Measurements from ENCODE around the gene MRPL57. TPM values are rescaled to one million over a fixed set of nuclear protein-coding genes. Genes with fewer than 3 reads are reported as not detected.
A peak's percentile ranks its signal among the peaks of the same experiment; 100 is the strongest.
"Not testable (repeated sequence)": the region's sequence is repeated elsewhere in the genome, so short reads cannot be mapped to it uniquely, and the experiment has no call there.

MRPL57 gene
- total and polyA plus RNA-seq, 5 experiments from 2014 or later, result 23.3 to 68.9 (median 54.9) TPM

GRCh38 chr13:21149568-21149967 is 26.9 kb upstream of the MRPL57 start:
- Mint-ChIP-seq H3K9me3 (no peaks in the 10 kb centered on the region), H3K4me3 (no peak overlapping the region), H3K36me3 (peaks cover 0 to 45% (median 3%) of the 10 kb centered on the region in 3 donors), H3K27ac (no peak overlapping the region), H3K4me1 (peaks cover 7 to 9% (median 7%) of the 10 kb centered on the region in 4 donors), H3K27me3 (no peaks in the 10 kb centered on the region)
- DNase-seq, result no peak
- POLR2A ChIA-PET, result interaction anchor here (1.9 kb wide), 1 partner anchor 28 kb away, joined by 8 read pairs; the partner anchor contains the start of genes MRPL57 and SKA3
- ATAC-seq, result peak in 1 of 2 donors; percentile 16

GRCh38 chr13:21150013-21150412 is 26.4 kb upstream of the MRPL57 start:
- Mint-ChIP-seq H3K9me3 (no peaks in the 10 kb centered on the region), H3K36me3 (peaks cover 0 to 41% (median 3%) of the 10 kb centered on the region in 3 donors), H3K27me3 (no peaks in the 10 kb centered on the region), H3K4me1 (peaks cover 2 to 8% (median 5%) of the 10 kb centered on the region in 4 donors), H3K4me3 (no peak overlapping the region), H3K27ac (peak overlapping the region in 2 of 10 donors; percentile 9 to 77)
- POLR2A ChIA-PET, result interaction anchor here (0.6 to 1.9 kb wide), 2 partner anchors 13 to 27 kb away, joined by 4 to 8 read pairs; partner anchors contain the start of genes MRPL57 and SKA3
- DNase-seq (no peak), ATAC-seq (no peak)

GRCh38 chr13:21152251-21152899 is 24.1 kb upstream of the MRPL57 start:
- Mint-ChIP-seq H3K4me1 (peaks cover 0 to 6% (median 0%) of the 10 kb centered on the region in 4 donors), H3K4me3 (no peak overlapping the region), H3K27ac (peak overlapping the region in 1 of 10 donors; percentile 12), H3K9me3 (no peaks in the 10 kb centered on the region), H3K36me3 (peaks cover 0 to 18% (median 0%) of the 10 kb centered on the region in 3 donors), H3K27me3 (peaks cover 0 to 2% (median 0%) of the 10 kb centered on the region in 5 donors)
- POLR2A ChIA-PET, result interaction anchor here (0.5 kb wide), 1 partner anchor 1391 kb away, joined by 3 read pairs; no protein-coding TSS in a partner anchor
- ATAC-seq (no peak), DNase-seq (no peak)

GRCh38 chr13:21164631-21165030 is 11.8 kb upstream of the MRPL57 start:
- Mint-ChIP-seq H3K36me3 (no peaks in the 10 kb centered on the region), H3K27ac (no peak overlapping the region), H3K4me3 (no peak overlapping the region), H3K27me3 (no peaks in the 10 kb centered on the region), H3K4me1 (no peaks in the 10 kb centered on the region), H3K9me3 (no peaks in the 10 kb centered on the region)
- no peak for ATAC-seq
- POLR2A ChIA-PET, result no interaction called here
- DNase-seq, result no peak

- H3K4me1 Mint-ChIP-seq, POLR2A ChIA-PET, H3K36me3 Mint-ChIP-seq: not testable (repeated sequence)
Observed at GRCh38 chr13:21165606-21166005, 10.9 kb upstream of the MRPL57 start.

GRCh38 chr13:21171420-21171819 is 5.0 kb upstream of the MRPL57 start:
- ATAC-seq, result no peak
- H3K27ac Mint-ChIP-seq, result no peak overlapping the region
- H3K4me3 Mint-ChIP-seq, result no peak overlapping the region
- POLR2A ChIA-PET, result no interaction called here
- H3K27me3 Mint-ChIP-seq, result no peaks in the 10 kb centered on the region
- no peaks in the 10 kb centered on the region for H3K9me3 Mint-ChIP-seq
- H3K36me3 Mint-ChIP-seq, result no peaks in the 10 kb centered on the region
- DNase-seq, result no peak
- peaks cover 2 to 5% (median 4%) of the 10 kb centered on the region in 4 donors for H3K4me1 Mint-ChIP-seq

More at GRCh38 chr13:21165606-21166005, 10.9 kb upstream of the MRPL57 start:
- not testable (repeated sequence) for H3K27me3 Mint-ChIP-seq, H3K4me3 Mint-ChIP-seq, DNase-seq, H3K9me3 Mint-ChIP-seq, ATAC-seq, H3K27ac Mint-ChIP-seq

- H3K36me3 Mint-ChIP-seq, H3K9me3 Mint-ChIP-seq, H3K4me3 Mint-ChIP-seq, POLR2A ChIA-PET, ATAC-seq, DNase-seq, H3K27me3 Mint-ChIP-seq, H3K27ac Mint-ChIP-seq: not testable (repeated sequence)
- peaks cover 5 to 22% (median 20%) of the 10 kb centered on the region in 4 donors for H3K4me1 Mint-ChIP-seq
Observed at GRCh38 chr13:21173767-21174166, 2.7 kb upstream of the MRPL57 start.

- Mint-ChIP-seq H3K27me3 (no peaks in the 10 kb centered on the region), H3K36me3 (peaks cover 0 to 4% (median 0%) of the 10 kb centered on the region in 3 donors), H3K27ac (peak overlapping the region in 8 of 10 donors; percentile 11 to 98 (median 95)), H3K9me3 (no peaks in the 10 kb centered on the region), H3K4me1 (peaks cover 5 to 30% (median 24%) of the 10 kb centered on the region in 4 donors), H3K4me3 (peak overlapping the region; percentile 90 to 100 (median 95))
- ATAC-seq (no peak), DNase-seq (no peak)
- POLR2A ChIA-PET, result interaction anchor here (0.8 to 2.8 kb wide), 9 partner anchors 30 to 428 kb away, joined by 4 to 16 read pairs (median 7); partner anchors contain the start of genes MICU2 and ZDHHC20
Observed at GRCh38 chr13:21175656-21176214, 723 bp upstream of the MRPL57 start.

GRCh38 chr13:21176982-21177284 is 475 bp downstream of the MRPL57 start:
- Mint-ChIP-seq H3K27ac (peak overlapping the region; percentile 93 to 98 (median 96)), H3K9me3 (no peaks in the 10 kb centered on the region), H3K4me1 (peaks cover 5 to 39% (median 25%) of the 10 kb centered on the region in 4 donors), H3K27me3 (no peaks in the 10 kb centered on the region), H3K36me3 (peaks cover 0 to 4% (median 0%) of the 10 kb centered on the region in 3 donors), H3K4me3 (peak overlapping the region; percentile 90 to 100 (median 95))
- DNase-seq (peak in 2 of 10 donors; percentile 25 to 26), ATAC-seq (peak; percentile 44 to 45)
- POLR2A ChIA-PET, result interaction anchor here (0.6 to 2.8 kb wide), 13 partner anchors 11 to 1314 kb away, joined by 3 to 16 read pairs (median 6); partner anchors contain the start of genes MICU2 and ZDHHC20

GRCh38 chr13:21181671-21182070 is 5.2 kb downstream of the MRPL57 start:
- Mint-ChIP-seq H3K4me3 (no peak overlapping the region), H3K36me3 (peaks cover 0 to 4% (median 0%) of the 10 kb centered on the region in 3 donors), H3K4me1 (peaks cover 3 to 38% (median 19%) of the 10 kb centered on the region in 4 donors), H3K27me3 (no peaks in the 10 kb centered on the region), H3K27ac (peak overlapping the region in 1 of 10 donors; percentile 53), H3K9me3 (no peaks in the 10 kb centered on the region)
- DNase-seq (no peak), ATAC-seq (no peak)
- POLR2A ChIA-PET, result no interaction called here

- H3K4me3 Mint-ChIP-seq, H3K4me1 Mint-ChIP-seq, H3K9me3 Mint-ChIP-seq, DNase-seq, ATAC-seq, POLR2A ChIA-PET, H3K27ac Mint-ChIP-seq, H3K36me3 Mint-ChIP-seq, H3K27me3 Mint-ChIP-seq: not testable (repeated sequence)
Observed at GRCh38 chr13:21186410-21186809, 10.0 kb downstream of the MRPL57 start.

- H3K9me3 Mint-ChIP-seq, H3K4me1 Mint-ChIP-seq, H3K27ac Mint-ChIP-seq, H3K36me3 Mint-ChIP-seq, ATAC-seq, DNase-seq, H3K4me3 Mint-ChIP-seq, H3K27me3 Mint-ChIP-seq, POLR2A ChIA-PET: not testable (repeated sequence)
Observed at GRCh38 chr13:21194756-21195155, 18.3 kb downstream of the MRPL57 start.

- DNase-seq, H3K27me3 Mint-ChIP-seq, POLR2A ChIA-PET, H3K4me3 Mint-ChIP-seq, ATAC-seq, H3K36me3 Mint-ChIP-seq, H3K4me1 Mint-ChIP-seq: not testable (repeated sequence)
- Mint-ChIP-seq H3K9me3 (peaks cover 0 to 13% (median 7%) of the 10 kb centered on the region in 9 donors), H3K27ac (peak overlapping the region in 1 of 10 donors; percentile 67)
Observed at GRCh38 chr13:21197606-21198225, 21.3 kb downstream of the MRPL57 start.
